Skeletal muscle tissue (tissue), 4 donors: ENCODE measurements around the gene ACOT13. TPM values are rescaled to one million over a fixed set of nuclear protein-coding genes. Genes with fewer than 3 reads are reported as not detected.
"Not testable (repeated sequence)": the region's sequence is repeated elsewhere in the genome, so short reads cannot be mapped to it uniquely, and the experiment has no call there.

ENCODE experiments used
- H3K27ac ChIP-seq: one replicate; pipeline ENCODE4 v1.7.0; 2013; ENCODE audit warnings: mild to moderate bottlenecking, low read depth, low read length, inconsistent platforms
- H3K27me3 ChIP-seq, 3 donors: one replicate each; pipeline ENCODE4 v1.7.0; 2013; ENCODE audit warnings: low read length in 3 of 3; ENCODE audit not compliant: control insufficient read depth in 3 of 3, insufficient read depth in 3 of 3
- H3K36me3 ChIP-seq, 3 donors: one replicate each; pipeline ENCODE4 v1.7.0; 2013; ENCODE audit warnings: low read length in 3 of 3; ENCODE audit not compliant: control insufficient read depth in 3 of 3, insufficient read depth in 3 of 3
- H3K4me1 ChIP-seq, 3 donors: one replicate each; pipeline ENCODE4 v1.7.0; 2013; ENCODE audit warnings: low read length in 3 of 3, mild to moderate bottlenecking in 3 of 3; ENCODE audit not compliant: control insufficient read depth in 3 of 3, insufficient read depth in 3 of 3
- H3K4me3 ChIP-seq, 3 donors: one replicate each; pipeline ENCODE4 v1.7.0; 2013; ENCODE audit warnings: low read length in 3 of 3
- H3K9ac ChIP-seq, 3 donors: one replicate each; pipeline ENCODE4 v1.7.0; 2013; ENCODE audit warnings: low read length in 3 of 3, mild to moderate bottlenecking in 3 of 3, moderate library complexity in 2 of 3, low read depth in 1 of 3
- H3K9me3 ChIP-seq, 3 donors: one replicate each; pipeline ENCODE4 v1.7.0; 2013; ENCODE audit warnings: low read length in 3 of 3; ENCODE audit not compliant: control insufficient read depth in 3 of 3
- total RNA-seq: library from RNA; depleted of rRNA; stranded (reverse); fragments of >200 nt; gene quantifications from one replicate; pipeline ENCODE4 v1.2.3, GENCODE V29; 2014
- donor health status: Osteomylitis.

The ACOT13 gene
- total RNA-seq, 1 donor from 2014 or later: 4.7 TPM

DNA sequence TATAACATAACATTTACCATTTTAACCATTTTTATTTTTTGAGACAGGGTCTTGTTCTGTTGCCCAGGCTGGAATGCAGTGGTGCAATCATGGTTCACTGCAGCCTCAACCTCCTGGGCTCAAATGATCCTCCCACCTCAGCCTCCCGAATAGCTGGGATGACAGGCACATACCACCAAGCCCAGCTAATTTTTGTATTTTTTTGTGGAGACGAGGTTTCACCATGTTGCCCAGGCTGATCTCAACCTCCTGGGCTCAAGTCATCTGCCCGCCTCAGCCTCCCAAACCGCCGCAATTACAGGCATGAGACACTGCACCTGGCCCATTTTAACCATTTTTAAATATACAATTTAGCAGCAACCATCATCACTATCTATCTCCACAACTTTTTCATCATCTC lies 26.2 kb upstream of the ACOT13 start:
- not testable (repeated sequence) for H3K9ac ChIP-seq, H3K36me3 ChIP-seq, H3K27ac ChIP-seq, H3K4me1 ChIP-seq, H3K4me3 ChIP-seq, H3K9me3 ChIP-seq
- H3K27me3 ChIP-seq: peaks cover 5 to 11% (median 6%) of the 10 kb centered on the region in 3 donors

DNA sequence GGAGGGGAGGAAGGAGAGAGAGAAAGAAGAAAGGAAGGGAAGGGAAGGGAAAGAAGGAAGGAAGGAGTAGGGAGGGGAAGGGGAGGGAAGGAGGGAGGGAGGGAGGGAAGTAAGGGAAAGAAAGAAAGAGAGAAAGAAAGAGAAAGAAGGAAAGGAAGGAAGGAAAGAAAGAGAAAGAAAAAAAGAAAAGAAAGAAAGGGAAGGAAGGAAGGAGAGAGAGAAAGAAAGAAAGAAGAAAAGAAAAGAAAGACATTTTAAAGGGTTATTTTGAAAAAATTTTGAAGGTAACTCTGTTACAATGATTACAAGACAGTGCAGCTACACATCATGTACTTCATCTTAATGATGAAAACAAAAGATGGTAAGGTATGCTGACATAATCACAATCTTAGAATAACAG lies 24.8 kb upstream of the ACOT13 start:
- Histone ChIP-seq H3K36me3 (no peaks in the 10 kb centered on the region), H3K9ac (no peak overlapping the region), H3K4me1 (peaks cover 4 to 8% (median 8%) of the 10 kb centered on the region in 3 donors), H3K27me3 (peaks cover 5 to 14% (median 6%) of the 10 kb centered on the region in 3 donors), H3K9me3 (peaks cover 0 to under 1% (median under 1%) of the 10 kb centered on the region in 3 donors), H3K4me3 (no peak overlapping the region), H3K27ac (no peak overlapping the region)

DNA sequence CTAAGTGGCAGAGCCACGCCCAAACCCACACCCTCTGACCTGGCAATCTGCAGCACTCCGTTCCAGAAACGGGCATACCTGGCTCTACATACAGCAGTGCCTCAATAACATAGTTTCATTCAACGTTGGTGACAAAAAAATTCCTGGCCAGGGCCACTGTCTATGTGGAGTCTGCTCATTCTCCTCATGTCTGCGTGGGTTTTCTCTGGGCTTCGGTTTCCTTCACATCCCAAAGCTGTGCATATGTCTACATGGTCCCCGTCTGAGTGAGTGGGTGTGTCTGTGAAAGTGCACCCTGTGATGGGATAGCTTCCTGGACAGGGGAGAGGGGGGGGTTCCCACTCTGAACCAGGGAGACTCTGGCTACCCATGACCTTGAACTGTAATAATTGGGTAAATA lies 23.0 kb upstream of the ACOT13 start:
- no peak overlapping the region for H3K4me3 ChIP-seq
- peaks cover 5 to 14% (median 6%) of the 10 kb centered on the region in 3 donors for H3K27me3 ChIP-seq
- H3K9me3 ChIP-seq: no peaks in the 10 kb centered on the region
- H3K27ac ChIP-seq: no peak overlapping the region
- H3K4me1 ChIP-seq: peaks cover 4 to 8% (median 8%) of the 10 kb centered on the region in 3 donors
- no peak overlapping the region for H3K9ac ChIP-seq
- no peaks in the 10 kb centered on the region for H3K36me3 ChIP-seq

DNA sequence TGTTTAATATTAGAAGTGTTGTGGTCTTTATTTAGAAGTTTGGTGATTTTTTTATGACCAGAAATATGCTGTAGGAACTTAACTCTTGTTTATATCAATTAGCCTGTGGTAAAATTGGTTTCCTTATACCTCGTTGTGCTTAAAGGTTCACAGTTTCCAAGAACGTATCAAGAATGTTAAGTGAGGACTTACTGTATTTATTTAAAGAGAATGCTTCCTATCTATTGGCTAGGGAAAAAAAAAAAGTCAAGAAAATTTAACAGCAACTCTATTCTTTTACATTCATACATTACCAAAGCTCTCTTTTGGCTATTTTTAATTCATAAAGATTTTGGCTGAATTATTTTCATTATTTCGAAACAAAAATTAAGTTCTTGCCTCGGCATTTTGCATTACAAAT lies 22.5 kb upstream of the ACOT13 start:
- Histone ChIP-seq H3K9ac (no peak overlapping the region), H3K27ac (no peak overlapping the region), H3K4me3 (no peak overlapping the region), H3K36me3 (no peaks in the 10 kb centered on the region), H3K9me3 (no peaks in the 10 kb centered on the region), H3K27me3 (peaks cover 5 to 14% (median 6%) of the 10 kb centered on the region in 3 donors), H3K4me1 (peaks cover 4 to 8% (median 8%) of the 10 kb centered on the region in 3 donors)

DNA sequence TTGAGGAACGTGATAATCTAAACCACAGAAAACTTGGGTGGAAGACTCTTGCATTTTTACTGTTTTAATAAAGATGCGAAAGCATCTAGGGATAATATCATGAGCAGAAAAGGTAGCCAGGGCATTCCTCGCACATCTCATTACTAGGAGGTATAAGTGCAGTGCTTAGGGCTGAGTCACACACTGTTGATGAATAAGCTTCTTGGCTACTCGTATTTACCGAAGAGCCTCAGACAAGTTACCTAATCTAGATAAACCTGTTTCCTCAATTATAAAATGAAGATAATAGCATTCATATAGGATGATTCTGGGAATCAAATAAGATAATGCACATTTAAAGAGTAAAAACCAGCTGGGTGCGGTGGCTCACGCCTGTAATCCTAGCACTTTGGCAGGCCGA lies 20.1 kb upstream of the ACOT13 start:
- Histone ChIP-seq H3K27ac (no peak overlapping the region), H3K36me3 (peaks cover 1 to 16% (median 16%) of the 10 kb centered on the region in 3 donors), H3K9me3 (no peaks in the 10 kb centered on the region), H3K27me3 (peaks cover 5 to 14% (median 6%) of the 10 kb centered on the region in 3 donors), H3K4me3 (no peak overlapping the region), H3K4me1 (peaks cover 4 to 8% (median 8%) of the 10 kb centered on the region in 3 donors), H3K9ac (no peak overlapping the region)

DNA sequence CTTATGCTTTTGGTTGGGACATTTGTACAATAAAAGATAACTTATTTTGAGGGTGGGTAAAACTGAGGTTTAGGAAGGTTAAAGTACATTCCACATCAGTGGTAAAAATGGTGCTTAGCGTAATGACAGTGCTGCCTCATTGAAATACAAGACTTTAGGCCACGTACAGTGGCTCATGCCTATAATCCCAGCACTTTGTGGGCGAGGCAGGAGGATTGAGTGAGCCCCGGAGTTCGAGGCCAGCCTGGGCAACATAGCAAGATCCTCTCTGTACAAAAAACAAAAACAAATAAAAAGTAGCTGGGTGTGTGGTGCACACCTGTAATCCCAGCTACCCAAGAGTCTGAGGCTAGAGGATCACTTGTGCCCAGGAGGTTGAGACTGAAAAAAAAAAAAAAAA lies 18.6 kb upstream of the ACOT13 start:
- Histone ChIP-seq H3K27ac (no peak overlapping the region), H3K4me1 (peaks cover 4 to 8% (median 8%) of the 10 kb centered on the region in 3 donors), H3K36me3 (peaks cover 4 to 31% (median 22%) of the 10 kb centered on the region in 3 donors), H3K9ac (no peak overlapping the region), H3K9me3 (no peaks in the 10 kb centered on the region), H3K27me3 (peaks cover 5 to 14% (median 6%) of the 10 kb centered on the region in 3 donors), H3K4me3 (no peak overlapping the region)

DNA sequence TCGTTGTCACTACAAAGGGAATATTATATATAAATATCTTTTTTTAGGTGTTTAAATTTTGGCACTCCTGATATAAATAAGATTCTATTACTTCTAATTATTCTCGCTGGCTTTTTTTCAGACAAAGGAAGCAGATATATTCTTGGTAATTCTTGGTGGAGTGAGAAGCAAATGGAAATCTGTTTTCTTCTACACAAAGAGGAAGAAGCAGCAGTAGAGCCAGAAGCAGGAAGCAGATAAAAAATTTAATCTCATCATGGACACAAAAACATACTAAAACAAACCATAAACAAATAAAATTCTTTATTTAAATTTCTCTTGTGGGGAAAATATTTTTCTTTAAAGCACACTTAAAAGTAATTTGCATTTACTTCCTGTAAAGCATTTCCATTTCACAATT lies 17.2 kb upstream of the ACOT13 start:
- Histone ChIP-seq H3K27me3 (peaks cover 0 to 7% (median 0%) of the 10 kb centered on the region in 3 donors), H3K36me3 (peaks cover 4 to 38% (median 27%) of the 10 kb centered on the region in 3 donors), H3K4me3 (no peak overlapping the region), H3K27ac (no peak overlapping the region), H3K9me3 (no peaks in the 10 kb centered on the region), H3K4me1 (peaks cover 4 to 8% (median 8%) of the 10 kb centered on the region in 3 donors), H3K9ac (no peak overlapping the region)

DNA sequence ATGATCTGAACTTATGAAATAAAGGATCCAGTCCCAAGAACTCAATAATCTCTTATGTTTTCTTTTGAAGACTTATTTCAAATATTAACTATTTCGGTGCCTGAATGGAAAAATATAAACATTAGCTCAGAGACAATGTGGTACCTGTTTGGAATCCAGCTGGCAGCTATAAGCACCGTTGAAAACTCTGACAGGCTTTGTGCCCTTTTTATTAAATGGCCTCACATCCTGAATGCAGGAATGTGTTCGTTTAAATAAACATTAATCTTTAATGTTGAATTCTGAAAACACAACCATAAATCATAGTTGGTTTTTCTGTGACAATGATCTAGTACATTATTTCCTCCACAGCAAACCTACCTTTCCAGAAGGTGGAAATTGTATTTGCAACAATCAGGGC lies 16.5 kb upstream of the ACOT13 start:
- Histone ChIP-seq H3K4me3 (no peak overlapping the region), H3K9me3 (no peaks in the 10 kb centered on the region), H3K36me3 (peaks cover 4 to 38% (median 27%) of the 10 kb centered on the region in 3 donors), H3K27me3 (peaks cover 0 to 5% (median 0%) of the 10 kb centered on the region in 3 donors), H3K27ac (no peak overlapping the region), H3K9ac (no peak overlapping the region), H3K4me1 (peaks cover 3 to 8% (median 8%) of the 10 kb centered on the region in 3 donors)

DNA sequence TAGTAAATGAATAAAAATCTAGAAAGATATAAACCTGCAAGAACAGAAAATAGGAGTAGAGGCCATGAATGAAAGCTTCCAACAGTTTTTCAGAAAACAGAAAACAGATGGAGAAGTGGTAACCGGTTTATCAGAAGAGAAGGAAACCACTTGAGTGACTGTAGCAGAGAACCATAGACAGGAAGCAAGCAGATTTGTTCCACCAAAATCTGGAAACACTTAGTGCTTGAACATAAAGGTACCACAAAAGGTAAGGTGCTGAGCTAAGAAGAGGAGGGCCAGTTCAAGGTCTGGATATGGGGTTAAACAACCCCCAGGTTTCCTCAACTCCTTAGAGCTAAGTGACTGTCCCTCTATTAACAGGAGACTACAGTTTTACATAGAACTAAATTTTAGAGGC lies 11.7 kb upstream of the ACOT13 start:
- Histone ChIP-seq H3K27me3 (no peaks in the 10 kb centered on the region), H3K9me3 (no peaks in the 10 kb centered on the region), H3K27ac (no peak overlapping the region), H3K36me3 (peaks cover 4 to 33% (median 21%) of the 10 kb centered on the region in 3 donors), H3K4me1 (no peaks in the 10 kb centered on the region), H3K9ac (no peak overlapping the region), H3K4me3 (no peak overlapping the region)

DNA sequence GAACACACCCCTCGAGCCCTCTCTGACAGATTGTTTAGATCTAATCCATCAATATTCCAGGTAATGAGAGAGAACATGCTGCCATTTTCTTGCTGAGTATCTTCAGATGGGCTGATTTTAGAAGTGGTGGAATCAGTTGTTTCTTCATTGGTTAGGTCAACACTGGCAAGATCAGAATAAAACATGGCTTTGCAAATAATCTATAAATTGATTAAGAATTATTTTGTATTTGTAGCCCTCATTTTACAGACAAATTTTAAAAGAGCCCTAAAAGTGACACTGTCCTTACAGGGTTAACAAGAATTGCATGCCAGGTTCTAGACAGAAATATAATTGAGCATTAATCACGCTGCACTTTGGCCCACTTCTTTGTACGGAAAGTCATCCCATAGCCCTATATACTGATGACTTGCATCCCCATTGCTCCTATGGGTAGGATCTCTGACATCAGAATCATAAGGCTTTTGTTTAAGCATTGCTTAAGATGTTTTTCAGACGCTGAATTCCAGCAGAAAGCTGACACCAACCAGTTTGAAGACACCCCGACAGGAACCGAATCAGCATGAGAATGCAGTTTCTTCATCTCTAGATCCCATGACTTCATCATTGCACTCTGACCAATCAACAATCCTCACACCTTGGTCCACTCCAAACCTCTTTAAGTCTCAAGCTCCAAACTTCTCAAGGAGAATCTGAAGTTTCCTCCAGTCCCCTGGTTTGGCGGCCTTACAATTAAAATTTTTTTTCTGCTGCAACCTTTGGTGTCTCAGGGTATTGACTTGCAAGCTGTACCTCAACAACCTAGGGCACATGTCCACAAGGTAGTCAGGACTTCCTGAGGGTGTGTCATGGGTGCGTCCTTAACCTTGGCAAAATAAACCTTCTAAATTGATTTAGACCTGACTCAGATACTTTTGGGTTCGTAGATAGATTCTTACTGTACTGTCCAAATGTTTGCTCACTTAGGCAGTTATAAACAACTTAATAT lies 8.0 kb upstream of the ACOT13 start:
- no peak overlapping the region for H3K4me3 ChIP-seq
- H3K9ac ChIP-seq: no peak overlapping the region
- H3K9me3 ChIP-seq: no peaks in the 10 kb centered on the region
- H3K36me3 ChIP-seq: peaks cover 5 to 11% (median 6%) of the 10 kb centered on the region in 3 donors
- no peaks in the 10 kb centered on the region for H3K27me3 ChIP-seq
- H3K4me1 ChIP-seq: no peaks in the 10 kb centered on the region
- no peak overlapping the region for H3K27ac ChIP-seq
